Mesothelial cell of epicardium (in vitro differentiated cells): ENCODE data around the gene UTP25. TPM values are rescaled to one million over a fixed set of nuclear protein-coding genes. Genes with fewer than 3 reads are reported as not detected.

Source experiments
- DNase-seq, 2 experiments: peaks; one replicate each; pipeline ENCODE4 v3.0.0; 2021; ENCODE audit warnings: low spot score in 2 of 2; ENCODE audit not compliant: unreplicated experiment in 2 of 2
- H3K27ac Mint-ChIP-seq: 2 replicates; pipeline ENCODE4 v1.8.0; 2021; ENCODE audit warnings: mixed read lengths
- H3K27me3 Mint-ChIP-seq: 2 replicates; pipeline ENCODE4 v1.8.0; 2021; ENCODE audit warnings: low read depth, mixed read lengths
- H3K36me3 Mint-ChIP-seq: 2 replicates; pipeline ENCODE4 v1.8.0; 2021; ENCODE audit warnings: mixed read lengths
- H3K4me1 Mint-ChIP-seq: 2 replicates; pipeline ENCODE4 v1.8.0; 2021; ENCODE audit warnings: mixed read lengths
- H3K4me3 Mint-ChIP-seq: 2 replicates; pipeline ENCODE4 v1.8.0; 2021; ENCODE audit warnings: mild to moderate bottlenecking, moderate library complexity, mixed read lengths
- H3K9me3 Mint-ChIP-seq: 2 replicates; pipeline ENCODE4 v1.8.0; 2021; ENCODE audit warnings: mixed read lengths
- total RNA-seq: library from RNA; stranded (reverse); gene quantifications from 3 replicates; pipeline ENCODE4 v1.2.1, GENCODE V29; 2021
- TF ChIP-seq, protein P1 (sequence below): fragments of 200-600 bp; sonication (generic); IDR thresholded peaks from one replicate; pipeline ENCODE4 v1.5.0; 2021; ENCODE audit warnings: antibody characterized with exemption; ENCODE audit not compliant: unreplicated experiment

UTP25 gene
- total RNA-seq, 1 donor from 2014 or later, result 9.7 TPM

GRCh38 chr1:209861242-209861641, 33.5 kb downstream of the UTP25 start:
- no peak overlapping the region for H3K4me3 Mint-ChIP-seq
- peaks cover 17% of the 10 kb centered on the region for H3K27me3 Mint-ChIP-seq
- H3K36me3 Mint-ChIP-seq, result peaks cover 2% of the 10 kb centered on the region
- TF ChIP-seq, protein P1, sequence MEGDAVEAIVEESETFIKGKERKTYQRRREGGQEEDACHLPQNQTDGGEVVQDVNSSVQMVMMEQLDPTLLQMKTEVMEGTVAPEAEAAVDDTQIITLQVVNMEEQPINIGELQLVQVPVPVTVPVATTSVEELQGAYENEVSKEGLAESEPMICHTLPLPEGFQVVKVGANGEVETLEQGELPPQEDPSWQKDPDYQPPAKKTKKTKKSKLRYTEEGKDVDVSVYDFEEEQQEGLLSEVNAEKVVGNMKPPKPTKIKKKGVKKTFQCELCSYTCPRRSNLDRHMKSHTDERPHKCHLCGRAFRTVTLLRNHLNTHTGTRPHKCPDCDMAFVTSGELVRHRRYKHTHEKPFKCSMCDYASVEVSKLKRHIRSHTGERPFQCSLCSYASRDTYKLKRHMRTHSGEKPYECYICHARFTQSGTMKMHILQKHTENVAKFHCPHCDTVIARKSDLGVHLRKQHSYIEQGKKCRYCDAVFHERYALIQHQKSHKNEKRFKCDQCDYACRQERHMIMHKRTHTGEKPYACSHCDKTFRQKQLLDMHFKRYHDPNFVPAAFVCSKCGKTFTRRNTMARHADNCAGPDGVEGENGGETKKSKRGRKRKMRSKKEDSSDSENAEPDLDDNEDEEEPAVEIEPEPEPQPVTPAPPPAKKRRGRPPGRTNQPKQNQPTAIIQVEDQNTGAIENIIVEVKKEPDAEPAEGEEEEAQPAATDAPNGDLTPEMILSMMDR, result no peak
- DNase-seq, result no peak
- H3K9me3 Mint-ChIP-seq, result peaks cover 4% of the 10 kb centered on the region
- H3K4me1 Mint-ChIP-seq, result peaks cover 24% of the 10 kb centered on the region
- no peak overlapping the region for H3K27ac Mint-ChIP-seq

DNA sequence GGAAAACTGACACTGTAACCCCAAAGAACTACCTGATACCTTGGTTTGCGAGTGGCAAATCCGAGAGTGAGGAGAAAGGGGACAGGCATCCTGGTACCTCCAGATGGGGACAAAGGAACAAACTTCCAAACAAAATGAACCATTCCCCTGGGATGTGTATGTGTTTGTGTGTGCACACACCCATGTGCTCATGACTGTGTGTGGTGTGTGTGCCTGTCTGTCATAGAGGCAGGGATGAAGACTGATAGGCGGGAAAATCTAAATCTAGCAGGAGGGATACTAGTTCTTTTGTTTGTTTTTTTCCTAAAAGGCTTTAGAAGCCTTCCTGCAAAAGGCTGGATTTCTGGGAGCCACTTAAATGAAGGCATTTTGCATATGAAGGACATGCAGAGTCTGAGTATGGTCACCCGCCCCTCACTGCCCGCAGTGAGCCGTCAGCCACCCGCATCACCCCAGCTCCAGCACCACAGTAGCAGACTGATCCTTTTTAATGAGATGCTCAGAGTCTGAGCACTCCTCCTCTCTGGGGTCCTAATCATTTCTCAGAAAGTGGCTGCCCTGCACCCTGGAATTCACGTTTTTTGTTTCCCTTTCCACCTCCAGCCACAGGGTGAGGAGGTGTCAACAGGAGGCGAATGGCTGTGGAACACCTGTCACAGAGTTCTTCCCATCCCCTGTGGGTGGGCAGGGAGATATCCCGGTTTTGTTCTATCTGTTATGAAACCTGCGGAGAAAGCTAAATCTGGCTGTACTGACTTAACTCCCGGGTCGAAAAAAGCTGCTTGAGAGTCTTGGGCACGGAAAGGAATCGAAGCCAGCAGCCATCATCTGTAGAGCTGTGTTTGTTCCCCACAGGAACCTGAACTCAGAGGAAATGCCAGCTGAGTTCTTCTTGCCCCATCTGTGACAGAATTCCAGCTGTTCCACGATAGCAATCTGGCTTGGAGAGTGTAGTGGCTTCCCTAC, 34.9 kb downstream of the UTP25 start:
- Mint-ChIP-seq H3K4me1 (peaks cover 24% of the 10 kb centered on the region), H3K36me3 (peaks cover 2% of the 10 kb centered on the region), H3K9me3 (peaks cover 15% of the 10 kb centered on the region), H3K4me3 (no peak overlapping the region), H3K27me3 (peaks cover 17% of the 10 kb centered on the region), H3K27ac (no peak overlapping the region)
- TF ChIP-seq, protein P1, result no peak
- no peak for DNase-seq

DNA sequence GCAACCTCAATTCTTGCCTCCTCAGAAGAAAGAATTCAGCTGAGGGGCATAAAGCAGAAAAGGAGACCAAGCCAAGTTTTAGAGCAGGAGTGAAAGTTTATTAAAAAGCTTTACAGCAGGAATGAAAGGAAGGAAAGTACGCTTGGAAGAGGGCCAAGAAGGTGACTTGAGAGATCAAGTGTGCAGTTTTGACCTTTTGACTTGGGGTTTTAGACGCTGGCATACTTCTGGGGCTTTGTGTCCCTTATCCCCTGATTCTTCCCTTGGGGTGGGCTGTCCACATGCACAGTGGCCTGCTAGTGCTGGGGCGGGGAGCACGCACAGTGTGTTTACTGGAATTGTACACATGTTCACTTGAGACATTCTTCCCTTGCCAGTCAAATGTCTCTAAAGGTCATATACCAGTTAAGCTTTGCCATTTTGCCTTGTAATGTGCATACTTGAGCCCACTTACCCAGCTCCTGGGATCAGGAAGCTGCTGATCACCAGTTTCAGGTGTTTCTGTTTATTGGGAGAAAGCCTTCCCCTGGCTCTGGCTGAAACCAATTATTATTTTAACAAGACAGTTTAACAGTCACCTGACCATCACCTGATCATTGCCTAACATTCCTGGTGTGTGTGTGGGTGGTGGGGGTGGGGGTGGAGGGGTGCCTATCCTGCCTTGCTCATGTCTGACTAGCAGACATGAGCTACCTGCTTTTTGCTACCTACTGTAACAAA, 36.2 kb downstream of the UTP25 start:
- Mint-ChIP-seq H3K9me3 (peaks cover 15% of the 10 kb centered on the region), H3K27ac (peak overlapping the region; percentile 53), H3K36me3 (peaks cover 2% of the 10 kb centered on the region), H3K27me3 (peaks cover 17% of the 10 kb centered on the region), H3K4me3 (no peak overlapping the region), H3K4me1 (peaks cover 28% of the 10 kb centered on the region)
- TF ChIP-seq, protein P1, result no peak
- DNase-seq, result no peak

DNA sequence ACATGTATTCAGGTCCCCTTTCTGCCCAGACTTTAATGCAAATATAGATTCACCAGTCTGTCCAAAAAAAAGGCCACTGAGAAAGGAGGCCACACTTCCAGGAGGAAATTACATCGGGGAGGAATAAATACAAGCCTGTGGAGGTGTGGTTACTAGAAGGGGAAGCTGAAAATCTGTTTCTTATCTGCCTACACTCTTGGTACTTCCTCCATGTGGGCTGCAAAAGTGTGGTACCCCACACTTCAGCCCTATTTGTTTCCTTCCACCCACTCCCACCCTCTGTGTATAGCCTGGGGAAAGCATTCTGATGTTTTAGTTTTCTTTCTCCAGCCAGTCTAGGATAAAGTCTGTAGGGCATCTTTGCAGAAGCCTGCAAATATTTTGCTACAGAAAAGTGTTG, 38.4 kb downstream of the UTP25 start:
- TF ChIP-seq, protein P1, result no peak
- peaks cover 17% of the 10 kb centered on the region for H3K27me3 Mint-ChIP-seq
- no peak overlapping the region for H3K27ac Mint-ChIP-seq
- H3K4me1 Mint-ChIP-seq, result peaks cover 49% of the 10 kb centered on the region
- H3K4me3 Mint-ChIP-seq, result no peak overlapping the region
- peaks cover 2% of the 10 kb centered on the region for H3K36me3 Mint-ChIP-seq
- peaks cover 15% of the 10 kb centered on the region for H3K9me3 Mint-ChIP-seq
- no peak for DNase-seq

DNA sequence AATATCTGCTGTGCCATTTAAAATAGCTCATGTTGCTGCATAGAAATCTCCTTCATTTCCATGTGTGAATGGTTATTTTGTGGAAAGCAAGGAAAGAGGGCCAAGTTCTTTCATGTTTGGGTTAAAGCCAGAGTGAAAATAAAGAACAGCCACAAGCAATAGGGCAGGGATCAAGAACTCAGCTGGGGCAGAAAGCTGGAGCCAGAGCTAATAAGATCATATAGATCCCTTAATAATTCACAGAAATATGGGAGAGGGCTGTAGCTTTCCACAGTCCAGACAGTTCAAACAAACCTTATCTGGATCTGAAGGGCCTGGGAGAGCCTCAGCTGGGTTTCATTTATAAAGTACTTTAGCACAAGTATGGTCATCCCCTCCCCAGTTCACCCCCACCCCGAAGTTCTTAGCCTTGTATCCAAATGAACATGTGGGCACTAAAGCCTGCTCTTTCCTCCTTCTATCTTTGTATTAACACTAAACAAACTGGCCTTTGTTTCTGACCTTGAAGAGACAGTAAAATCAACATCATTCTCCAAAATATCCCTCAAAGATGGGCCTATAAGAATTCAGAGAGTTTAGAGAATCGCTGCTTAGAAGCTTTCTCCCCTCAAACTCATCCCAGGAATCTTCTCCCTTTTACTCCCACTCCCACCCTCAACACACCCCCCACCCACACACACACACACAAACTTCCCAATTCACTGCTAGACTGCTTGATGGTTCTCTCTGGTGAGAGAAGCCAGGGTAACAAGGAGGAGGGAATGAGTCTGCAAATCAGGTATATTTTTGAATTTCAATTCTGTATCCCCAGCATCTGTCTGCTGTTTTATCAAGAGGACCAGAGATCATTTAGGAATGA, 41.7 kb downstream of the UTP25 start:
- Mint-ChIP-seq H3K36me3 (peaks cover 2% of the 10 kb centered on the region), H3K9me3 (peaks cover 15% of the 10 kb centered on the region), H3K27ac (peak overlapping the region; percentile 36), H3K27me3 (no peaks in the 10 kb centered on the region), H3K4me3 (no peak overlapping the region), H3K4me1 (peaks cover 35% of the 10 kb centered on the region)
- DNase-seq, result no peak
- TF ChIP-seq, protein P1, result no peak
